K562 (cell line): ENCODE data around the gene AUNIP. TPM values are rescaled to one million over a fixed set of nuclear protein-coding genes. Genes with fewer than 3 reads are reported as not detected.

Source experiments
- BCOR ChIP-seq: fragments of 450-650 bp; IDR thresholded peaks from 2 replicates; pipeline ENCODE4 v1.6.1; 2016
- GMEB1 ChIP-seq: fragments of 250-450 bp; sonication (Bioruptor Pico); IDR thresholded peaks from 2 replicates; pipeline ENCODE4 v1.4.0; 2020; ENCODE audit warnings: mild to moderate bottlenecking
- MTA3 ChIP-seq: fragments of 450-650 bp; formaldehyde crosslinking; IDR thresholded peaks from 2 replicates; pipeline ENCODE4 v1.6.1; 2017; ENCODE audit warnings: mild to moderate bottlenecking, borderline replicate concordance
- ZNF318 ChIP-seq, 2 experiments: fragments of 450-650 bp; IDR thresholded peaks; 2 replicates each; pipeline ENCODE4 v1.6.1; 2016; ENCODE audit warnings: mild to moderate bottlenecking in 2 of 2, borderline replicate concordance in 1 of 2, low read depth in 1 of 2, moderate library complexity in 1 of 2
- ZNF592 ChIP-seq: fragments of 450-650 bp; IDR thresholded peaks from 2 replicates; pipeline ENCODE4 v1.6.1; 2017; ENCODE audit warnings: antibody characterized with exemption, mild to moderate bottlenecking
- ZNF740 ChIP-seq, 3 experiments: fragments of 200-800 bp in 1 of 3; sonication (Bioruptor generic) in 1 of 3; sonication (generic) in 1 of 3; formaldehyde crosslinking in 1 of 3; IDR thresholded peaks; 2 replicates each; pipeline versions ENCODE4 v1.6.1 to v1.8.0; 2016 to 2022; ENCODE audit warnings: mild to moderate bottlenecking in 2 of 3, missing compliant biosample characterization in 2 of 3, missing genetic modification characterization in 2 of 3, missing genetic modification reagents in 1 of 3
- polyA plus RNA-seq, 8 experiments: library from polyadenylated mRNA; depleted of rRNA in 4 of 8; stranded (reverse) in 5 of 8; unstranded in 3 of 8; fragments of >200 nt; fragmentation: Nextera tagmentation in 2 of 8; fragmentation: Illumina TruSeq in 1 of 8; extraction: Ambion mirVana in 2 of 8; extraction: Trizol in 1 of 8; gene quantifications; 2 replicates each; pipeline versions ENCODE4 v1.2.1 to v1.2.3, GENCODE V29; 2011 to 2014; ENCODE audit warnings: inconsistent platforms in 1 of 8, missing spikeins in 1 of 8
- total RNA-seq, 7 experiments: library from RNA; depleted of rRNA in 6 of 7; stranded (reverse); fragments of >200 nt in 6 of 7; fragmentation: Illumina TruSeq in 2 of 7; extraction: Trizol in 2 of 7; gene quantifications; 2 replicates each; pipeline versions ENCODE4 v1.2.1 to v1.2.3, GENCODE V29; 2011 to 2021; ENCODE audit warnings: low replicate concordance in 1 of 7

AUNIP gene
- total and polyA plus RNA-seq, 9 of the 15 experiments (the other 6 are each of a cell fraction or from before 2014, with no cell fraction given): 12.1 to 53.8 (median 47.1) TPM

GRCh38 chr1:25861316-25862286 lies 2.3 kb upstream of the AUNIP start (continued):
- TF ChIP-seq ZNF318 (IDR thresholded peaks at IDR 0.05; ENCODE audit: borderline replicate concordance in 1 of 2, low read depth in 1 of 2): 0 out of 4 replicates have a peak, but pooled peaks of 1 of the 2 experiments have one; percentile 16
- TF ChIP-seq GMEB1 (CRISPR knock-in tag): no peak
- no peak for TF ChIP-seq ZNF740 (CRISPR knock-in tag; IDR thresholded peaks at IDR 0.05)
- 0 out of 4 replicates have a peak, but pooled peaks of 1 of the 2 experiments have one; percentile 24 for TF ChIP-seq ZNF740 (tag; IDR thresholded peaks at IDR 0.05)
- peak; percentile 78 for TF ChIP-seq ZNF592
- TF ChIP-seq BCOR: peak; percentile 74; the same call in 1 of the 2 replicates
- peak; percentile 71; the same call in 1 of the 2 replicates for TF ChIP-seq MTA3
